Endothelial cell (in vitro differentiated cells): ENCODE data around the gene KRTAP5-4. TPM values are rescaled to one million over a fixed set of nuclear protein-coding genes. Genes with fewer than 3 reads are reported as not detected.

Experiments
- DNase-seq: peaks from one replicate; pipeline ENCODE4 v3.0.0; 2021; ENCODE audit warnings: low spot score
- H3K27ac Mint-ChIP-seq: one replicate; pipeline ENCODE4 v1.8.0; 2021; ENCODE audit warnings: mixed read lengths, inconsistent platforms; ENCODE audit not compliant: unreplicated experiment
- H3K27me3 Mint-ChIP-seq: one replicate; pipeline ENCODE4 v1.8.0; 2021; ENCODE audit warnings: mild to moderate bottlenecking, moderate library complexity, mixed read lengths, inconsistent platforms; ENCODE audit not compliant: unreplicated experiment
- H3K36me3 Mint-ChIP-seq: one replicate; pipeline ENCODE4 v1.8.0; 2021; ENCODE audit warnings: mild to moderate bottlenecking, low read depth, mixed read lengths, inconsistent platforms; ENCODE audit not compliant: unreplicated experiment
- H3K4me1 Mint-ChIP-seq: one replicate; pipeline ENCODE4 v1.8.0; 2021; ENCODE audit warnings: mild to moderate bottlenecking, mixed read lengths, inconsistent platforms; ENCODE audit not compliant: unreplicated experiment
- H3K4me3 Mint-ChIP-seq: one replicate; pipeline ENCODE4 v1.8.0; 2021; ENCODE audit warnings: mild to moderate bottlenecking, mixed read lengths, inconsistent platforms; ENCODE audit not compliant: unreplicated experiment
- H3K9me3 Mint-ChIP-seq: one replicate; pipeline ENCODE4 v1.8.0; 2021; ENCODE audit warnings: mixed read lengths, inconsistent platforms; ENCODE audit not compliant: unreplicated experiment
- total RNA-seq: library from RNA; stranded (reverse); fragmentation: NEBNext Ultra II Directional; extraction: Animal tissue kit (Norgen Biotek cat#: 25700); gene quantifications from one replicate; pipeline ENCODE4 v1.2.1, GENCODE V29; 2021; ENCODE audit not compliant: unreplicated experiment
- TF ChIP-seq, protein P1 (sequence below): fragments of 200-600 bp; sonication (generic); IDR thresholded peaks from one replicate; pipeline ENCODE4 v1.5.0; 2021; ENCODE audit warnings: antibody characterized with exemption; ENCODE audit not compliant: unreplicated experiment

The KRTAP5-4 gene
- total RNA-seq, 1 donor from 2014 or later, result not detected

DNA sequence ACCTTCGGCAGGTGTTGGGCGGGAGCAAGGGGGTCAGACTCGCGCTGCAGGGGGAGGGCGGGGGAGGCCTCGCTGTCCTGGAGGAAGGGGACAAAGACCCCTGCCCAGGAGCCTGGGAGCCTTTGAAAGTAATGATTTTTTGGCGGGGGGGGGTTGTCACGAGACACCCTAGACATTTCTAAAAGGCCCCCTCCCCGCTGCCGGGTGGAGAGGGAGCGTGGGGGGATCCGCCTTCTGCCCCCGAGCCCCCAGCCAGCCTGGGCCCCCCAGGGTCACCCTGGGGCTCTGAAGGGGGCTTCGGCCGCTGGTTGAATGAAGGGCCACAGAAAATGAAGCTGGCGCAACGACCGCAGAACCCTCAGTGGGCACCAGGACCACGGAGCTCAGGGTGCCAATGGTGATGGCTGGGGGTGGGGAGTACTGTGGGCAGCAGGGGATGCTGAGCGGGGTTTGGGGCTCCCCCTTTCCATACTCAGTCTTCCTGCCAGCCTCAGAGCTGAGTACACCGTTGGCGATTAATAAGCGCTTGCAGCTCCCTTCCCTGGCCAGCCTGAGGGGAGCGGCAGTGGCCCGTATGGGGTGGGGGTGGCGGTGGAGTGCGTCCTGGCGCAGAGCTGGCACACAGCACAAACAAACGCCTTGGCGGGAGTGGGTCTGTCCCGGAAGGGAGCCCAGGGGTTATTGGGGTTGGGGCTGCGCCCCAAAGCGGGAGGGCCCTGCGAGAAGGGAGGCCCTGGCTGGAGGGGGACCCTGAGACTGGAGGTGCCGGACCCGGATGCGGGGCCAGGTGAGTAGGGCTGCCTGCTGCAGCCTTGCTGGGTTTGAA is 48.6 kb downstream of the KRTAP5-4 start:
- H3K27me3 Mint-ChIP-seq, result peaks cover 11% of the 10 kb centered on the region
- H3K36me3 Mint-ChIP-seq, result no peaks in the 10 kb centered on the region
- H3K9me3 Mint-ChIP-seq, result peaks cover 3% of the 10 kb centered on the region

GRCh38 chr11:1572197-1573076 is 49.5 kb downstream of the KRTAP5-4 start, which contains the start of gene DUSP8:
Gene DUSP8, minus strand, starts transcription at chr11:1572271. Its CDS starts 6,445 bp downstream, at chr11:1565826.
- H3K4me1 Mint-ChIP-seq, result peaks cover 5% of the 10 kb centered on the region
- no peak within 1 kb of the TSS for H3K4me3 Mint-ChIP-seq
- H3K27me3 Mint-ChIP-seq, result peaks cover 12% of the 10 kb centered on the region
- peak; percentile 86 for DNase-seq
- H3K36me3 Mint-ChIP-seq, result no peaks in the 10 kb centered on the region
- H3K27ac Mint-ChIP-seq, result no peak within 1 kb of the TSS
- TF ChIP-seq, protein P1, sequence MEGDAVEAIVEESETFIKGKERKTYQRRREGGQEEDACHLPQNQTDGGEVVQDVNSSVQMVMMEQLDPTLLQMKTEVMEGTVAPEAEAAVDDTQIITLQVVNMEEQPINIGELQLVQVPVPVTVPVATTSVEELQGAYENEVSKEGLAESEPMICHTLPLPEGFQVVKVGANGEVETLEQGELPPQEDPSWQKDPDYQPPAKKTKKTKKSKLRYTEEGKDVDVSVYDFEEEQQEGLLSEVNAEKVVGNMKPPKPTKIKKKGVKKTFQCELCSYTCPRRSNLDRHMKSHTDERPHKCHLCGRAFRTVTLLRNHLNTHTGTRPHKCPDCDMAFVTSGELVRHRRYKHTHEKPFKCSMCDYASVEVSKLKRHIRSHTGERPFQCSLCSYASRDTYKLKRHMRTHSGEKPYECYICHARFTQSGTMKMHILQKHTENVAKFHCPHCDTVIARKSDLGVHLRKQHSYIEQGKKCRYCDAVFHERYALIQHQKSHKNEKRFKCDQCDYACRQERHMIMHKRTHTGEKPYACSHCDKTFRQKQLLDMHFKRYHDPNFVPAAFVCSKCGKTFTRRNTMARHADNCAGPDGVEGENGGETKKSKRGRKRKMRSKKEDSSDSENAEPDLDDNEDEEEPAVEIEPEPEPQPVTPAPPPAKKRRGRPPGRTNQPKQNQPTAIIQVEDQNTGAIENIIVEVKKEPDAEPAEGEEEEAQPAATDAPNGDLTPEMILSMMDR, result no peak
- no peaks in the 10 kb centered on the region for H3K9me3 Mint-ChIP-seq

More for the DNA sequence above, 48.6 kb downstream of the KRTAP5-4 start:
- peaks cover 5% of the 10 kb centered on the region for H3K4me1 Mint-ChIP-seq
- TF ChIP-seq, protein P1, result no peak
- no peak overlapping the region for H3K27ac Mint-ChIP-seq
- H3K4me3 Mint-ChIP-seq, result no peak overlapping the region
- DNase-seq, result peak; percentile 16

DNA sequence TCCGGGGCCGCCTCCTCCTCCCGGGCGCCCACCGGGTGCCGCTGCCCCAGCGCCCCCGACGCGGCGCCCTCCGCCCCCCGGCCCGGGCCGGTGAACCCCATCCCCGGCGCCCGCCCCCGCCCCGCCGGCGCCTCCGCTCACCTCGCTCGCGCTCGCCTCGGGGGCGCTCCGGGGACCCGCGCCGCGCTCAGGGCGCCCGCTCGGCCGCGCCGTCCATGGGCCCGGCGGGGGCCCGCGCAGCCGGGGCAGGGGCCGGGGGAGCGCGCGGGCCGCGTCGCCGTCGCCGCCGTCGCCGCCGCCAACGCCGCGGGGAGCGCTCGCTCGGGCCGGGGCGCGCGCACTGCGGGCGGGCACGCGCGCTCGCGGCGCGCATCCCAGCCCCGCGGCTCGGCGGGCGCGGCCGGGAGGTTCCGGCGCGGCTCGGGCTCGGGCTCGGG is 50.2 kb downstream of the KRTAP5-4 start:
- H3K27ac Mint-ChIP-seq, result no peak overlapping the region
- peaks cover 15% of the 10 kb centered on the region for H3K27me3 Mint-ChIP-seq
- no peaks in the 10 kb centered on the region for H3K9me3 Mint-ChIP-seq

More for the DNA sequence above, 50.2 kb downstream of the KRTAP5-4 start:
- H3K4me3 Mint-ChIP-seq, result no peak overlapping the region
- H3K4me1 Mint-ChIP-seq, result peaks cover 4% of the 10 kb centered on the region
- DNase-seq, result no peak
- H3K36me3 Mint-ChIP-seq, result no peaks in the 10 kb centered on the region
- TF ChIP-seq, protein P1, result no peak

Other genes starting within 250 kb of the KRTAP5-4 start
- gene BRSK2, start 232.2 kb downstream of the KRTAP5-4 start, total RNA-seq, result 4.0 TPM
- 37.5 TPM for gene MOB2, start 135.4 kb downstream of the KRTAP5-4 start, total RNA-seq
- gene DUSP8, start 49.9 kb downstream of the KRTAP5-4 start, total RNA-seq, result 2.2 TPM
- gene KRTAP5-1, start 36.9 kb downstream of the KRTAP5-4 start, total RNA-seq, result not detected
- not detected for gene KRTAP5-2, start 23.8 kb downstream of the KRTAP5-4 start, total RNA-seq
- gene KRTAP5-3, start 13.7 kb downstream of the KRTAP5-4 start, total RNA-seq, result not detected
- not detected for gene KRTAP5-5, start 7.6 kb upstream of the KRTAP5-4 start, total RNA-seq
- not detected for gene KRTAP5-6, start 75.1 kb upstream of the KRTAP5-4 start, total RNA-seq
- gene IFITM10, start 128.5 kb upstream of the KRTAP5-4 start, total RNA-seq, result 0.64 TPM
- gene CTSD, start 141.8 kb upstream of the KRTAP5-4 start, total RNA-seq, result 224 TPM
- not detected for gene SYT8, start 212.9 kb upstream of the KRTAP5-4 start, total RNA-seq
- not detected for gene TNNI2, start 216.8 kb upstream of the KRTAP5-4 start, total RNA-seq
- not detected for gene LSP1, start 230.9 kb upstream of the KRTAP5-4 start, total RNA-seq